Skeletal muscle satellite cell (primary cell): Measurements from ENCODE around the gene SLC25A1.
A peak's percentile ranks its signal among the peaks of the same experiment; 100 is the strongest.
"Not testable (repeated sequence)": the region's sequence is repeated elsewhere in the genome, so short reads cannot be mapped to it uniquely, and the experiment has no call there.

Experiments
- H3K27me3 ChIP-seq: 2 replicates; pipeline ENCODE4 v1.7.0; 2013; ENCODE audit warnings: low read length; ENCODE audit not compliant: control insufficient read depth, insufficient read depth
- H3K36me3 ChIP-seq: 2 replicates; pipeline ENCODE4 v1.7.0; 2013; ENCODE audit warnings: mild to moderate bottlenecking, control low read depth, low read length; ENCODE audit not compliant: insufficient read depth
- H3K4me1 ChIP-seq: 2 replicates; pipeline ENCODE4 v1.7.0; 2013; ENCODE audit warnings: low read length; ENCODE audit not compliant: control insufficient read depth, insufficient read depth
- H3K4me2 ChIP-seq: 2 replicates; pipeline ENCODE4 v1.7.0; 2013; ENCODE audit warnings: mild to moderate bottlenecking, low read length
- H3K4me3 ChIP-seq: 2 replicates; pipeline ENCODE4 v1.7.0; 2013; ENCODE audit warnings: low read length
- H3K9ac ChIP-seq: 2 replicates; pipeline ENCODE4 v1.7.0; 2013; ENCODE audit warnings: mild to moderate bottlenecking, low read depth, low read length, moderate library complexity
- H3K9me3 ChIP-seq: replicated peaks from 2 replicates; pipeline ENCODE4 v1.7.0; 2013; ENCODE audit warnings: mild to moderate bottlenecking, control low read depth, low read length

SLC25A1 gene

GRCh38 chr22:19169002-19169946 lies 9.3 kb downstream of the SLC25A1 start:
- Histone ChIP-seq H3K4me3 (peak overlapping the region; percentile 60), H3K9ac (peak overlapping the region; percentile 69), H3K27me3 (peaks cover 39% of the 10 kb centered on the region), H3K36me3 (no peaks in the 10 kb centered on the region), H3K9me3 (no peaks in the 10 kb centered on the region), H3K4me2 (peak overlapping the region; percentile 76), H3K4me1 (peaks cover 36% of the 10 kb centered on the region)

- no peaks in the 10 kb centered on the region for H3K9me3 ChIP-seq
- no peaks in the 10 kb centered on the region for H3K36me3 ChIP-seq
- no peak overlapping the region for H3K4me3 ChIP-seq
- H3K9ac ChIP-seq: no peak overlapping the region
- peaks cover 29% of the 10 kb centered on the region for H3K4me1 ChIP-seq
- no peak overlapping the region for H3K4me2 ChIP-seq
- peaks cover 39% of the 10 kb centered on the region for H3K27me3 ChIP-seq
Observed at GRCh38 chr22:19168088-19168890, 10.2 kb downstream of the SLC25A1 start.

DNA sequence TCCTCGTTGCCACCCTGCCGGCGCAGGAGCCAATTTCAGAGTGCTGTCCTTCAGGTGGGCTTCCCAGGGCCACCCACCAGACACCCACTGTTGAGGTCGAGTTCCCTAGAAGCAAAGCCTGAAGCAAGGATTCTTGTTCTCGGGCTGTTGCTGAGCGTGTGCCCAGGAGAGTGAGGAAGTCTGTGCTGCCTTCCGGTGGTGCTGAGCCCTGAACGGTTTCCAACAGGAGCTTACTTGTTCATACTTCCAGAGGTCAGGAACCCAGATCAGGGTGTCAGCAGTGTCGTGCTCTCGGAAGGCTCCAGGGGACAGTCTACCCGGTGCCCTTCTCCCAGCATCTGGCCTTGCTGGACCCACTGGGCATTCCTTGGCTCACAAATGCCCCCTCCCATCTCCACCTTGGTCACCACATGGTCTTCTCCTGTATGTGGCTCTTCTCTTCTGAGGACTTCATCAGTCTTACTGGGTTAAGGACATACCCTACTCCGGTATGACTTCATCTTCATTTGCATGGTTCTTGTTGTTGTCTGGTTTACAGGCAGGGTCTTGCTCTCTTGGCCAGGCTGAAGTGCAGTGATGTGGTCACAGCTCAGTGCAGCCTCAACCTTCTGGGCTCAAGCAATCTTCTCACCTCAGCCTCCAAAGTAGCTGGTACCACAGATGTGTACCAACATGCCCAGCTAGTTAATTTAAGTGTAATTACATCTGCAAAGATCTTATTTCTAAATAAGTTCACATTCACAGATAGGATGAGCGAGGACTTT lies 11.2 kb downstream of the SLC25A1 start:
- no peaks in the 10 kb centered on the region for H3K9me3 ChIP-seq
- no peaks in the 10 kb centered on the region for H3K36me3 ChIP-seq
- H3K4me3 ChIP-seq: no peak overlapping the region
- no peak overlapping the region for H3K4me2 ChIP-seq
- peaks cover 42% of the 10 kb centered on the region for H3K27me3 ChIP-seq
- H3K9ac ChIP-seq: no peak overlapping the region
- H3K4me1 ChIP-seq: peaks cover 19% of the 10 kb centered on the region

DNA sequence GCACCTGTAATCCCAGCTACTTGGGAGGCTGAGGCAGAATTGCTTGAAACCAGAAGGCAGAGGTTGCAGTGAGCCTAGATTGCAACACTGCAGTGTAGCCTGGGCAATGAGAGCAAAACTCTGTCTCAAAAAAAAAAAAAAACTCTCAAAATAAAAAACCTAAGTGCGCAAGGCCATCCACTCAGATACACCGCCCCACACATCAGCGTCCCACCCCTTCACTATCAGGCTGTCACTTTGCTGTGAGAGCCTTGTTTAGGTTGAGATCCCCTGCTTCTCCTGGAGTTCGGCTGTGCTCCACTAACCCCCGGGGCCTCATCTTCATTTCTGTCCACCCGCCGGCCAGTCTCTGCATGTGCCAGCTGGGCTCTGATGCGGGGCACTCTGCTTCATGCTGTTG lies 12.1 kb downstream of the SLC25A1 start:
- Histone ChIP-seq H3K9ac (no peak overlapping the region), H3K36me3 (no peaks in the 10 kb centered on the region), H3K4me1 (peaks cover 17% of the 10 kb centered on the region), H3K4me3 (no peak overlapping the region), H3K27me3 (peaks cover 50% of the 10 kb centered on the region), H3K4me2 (no peak overlapping the region), H3K9me3 (no peaks in the 10 kb centered on the region)

DNA sequence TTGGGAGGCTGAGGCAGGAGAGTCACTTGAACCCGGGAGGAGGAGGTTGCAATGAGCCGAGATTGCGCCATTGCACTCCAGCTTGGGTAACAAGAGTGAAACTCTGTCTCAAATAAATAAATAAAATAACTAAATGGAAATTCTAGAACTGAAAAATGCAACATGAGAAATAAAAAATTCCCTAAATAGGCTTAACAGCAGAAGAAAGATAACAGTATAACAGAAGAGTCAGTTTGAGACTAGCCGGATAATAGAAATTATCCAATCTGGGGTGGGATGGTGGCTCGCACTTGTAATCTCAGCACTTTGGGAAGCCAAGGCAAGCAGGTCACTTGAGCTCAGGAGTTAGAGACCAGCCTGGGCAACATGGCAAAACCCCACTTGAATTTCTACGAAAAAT lies 14.1 kb downstream of the SLC25A1 start:
- H3K9ac ChIP-seq: no peak overlapping the region
- H3K4me3 ChIP-seq: no peak overlapping the region
- no peaks in the 10 kb centered on the region for H3K9me3 ChIP-seq
- peaks cover 2% of the 10 kb centered on the region for H3K4me1 ChIP-seq
- peaks cover 48% of the 10 kb centered on the region for H3K27me3 ChIP-seq
- no peaks in the 10 kb centered on the region for H3K36me3 ChIP-seq
- no peak overlapping the region for H3K4me2 ChIP-seq

DNA sequence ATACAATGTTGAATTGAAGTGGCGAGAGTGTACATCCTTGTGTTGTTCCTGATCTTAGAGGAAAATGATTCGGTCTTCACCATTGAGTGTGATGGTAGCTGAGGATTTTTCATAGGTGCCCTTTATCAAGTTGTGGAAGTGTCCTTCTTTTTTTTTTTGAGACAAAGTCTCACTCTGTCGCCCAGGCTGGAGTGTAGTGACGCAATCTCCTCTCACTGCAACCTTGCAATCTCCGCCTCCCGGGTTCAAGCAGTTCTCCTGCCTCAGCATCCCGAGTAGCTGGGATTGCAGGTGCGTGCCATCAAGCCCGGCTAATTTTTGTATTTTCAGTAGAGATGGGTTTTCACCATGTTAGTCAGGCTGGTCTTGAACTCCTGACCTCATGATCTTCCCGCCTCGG lies 19.9 kb downstream of the SLC25A1 start:
- H3K4me2 ChIP-seq, H3K9me3 ChIP-seq, H3K4me1 ChIP-seq, H3K4me3 ChIP-seq, H3K36me3 ChIP-seq, H3K9ac ChIP-seq: not testable (repeated sequence)
- H3K27me3 ChIP-seq: peaks cover 25% of the 10 kb centered on the region

DNA sequence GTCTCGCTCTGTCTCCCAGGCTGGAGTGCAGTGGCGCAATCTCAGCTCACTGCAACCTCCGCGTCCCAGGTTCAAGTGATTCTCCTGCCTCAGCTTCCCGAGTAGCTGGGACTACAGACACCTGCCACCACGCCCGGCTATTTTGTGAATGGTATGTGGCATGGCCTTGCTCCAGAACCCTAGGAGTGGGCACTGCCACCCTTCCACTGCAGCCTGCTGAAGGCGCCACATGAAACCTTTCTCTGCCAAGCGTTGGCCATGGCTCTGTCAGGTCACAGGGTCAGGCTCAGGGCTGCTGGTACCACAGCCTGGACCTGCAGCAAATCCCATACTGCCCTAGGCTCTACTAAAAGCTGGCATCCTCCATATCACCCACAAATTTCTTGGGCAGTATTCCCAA lies 22.4 kb downstream of the SLC25A1 start:
- not testable (repeated sequence) for H3K4me1 ChIP-seq, H3K4me2 ChIP-seq, H3K4me3 ChIP-seq, H3K36me3 ChIP-seq, H3K9ac ChIP-seq, H3K9me3 ChIP-seq
- peaks cover 33% of the 10 kb centered on the region for H3K27me3 ChIP-seq

DNA sequence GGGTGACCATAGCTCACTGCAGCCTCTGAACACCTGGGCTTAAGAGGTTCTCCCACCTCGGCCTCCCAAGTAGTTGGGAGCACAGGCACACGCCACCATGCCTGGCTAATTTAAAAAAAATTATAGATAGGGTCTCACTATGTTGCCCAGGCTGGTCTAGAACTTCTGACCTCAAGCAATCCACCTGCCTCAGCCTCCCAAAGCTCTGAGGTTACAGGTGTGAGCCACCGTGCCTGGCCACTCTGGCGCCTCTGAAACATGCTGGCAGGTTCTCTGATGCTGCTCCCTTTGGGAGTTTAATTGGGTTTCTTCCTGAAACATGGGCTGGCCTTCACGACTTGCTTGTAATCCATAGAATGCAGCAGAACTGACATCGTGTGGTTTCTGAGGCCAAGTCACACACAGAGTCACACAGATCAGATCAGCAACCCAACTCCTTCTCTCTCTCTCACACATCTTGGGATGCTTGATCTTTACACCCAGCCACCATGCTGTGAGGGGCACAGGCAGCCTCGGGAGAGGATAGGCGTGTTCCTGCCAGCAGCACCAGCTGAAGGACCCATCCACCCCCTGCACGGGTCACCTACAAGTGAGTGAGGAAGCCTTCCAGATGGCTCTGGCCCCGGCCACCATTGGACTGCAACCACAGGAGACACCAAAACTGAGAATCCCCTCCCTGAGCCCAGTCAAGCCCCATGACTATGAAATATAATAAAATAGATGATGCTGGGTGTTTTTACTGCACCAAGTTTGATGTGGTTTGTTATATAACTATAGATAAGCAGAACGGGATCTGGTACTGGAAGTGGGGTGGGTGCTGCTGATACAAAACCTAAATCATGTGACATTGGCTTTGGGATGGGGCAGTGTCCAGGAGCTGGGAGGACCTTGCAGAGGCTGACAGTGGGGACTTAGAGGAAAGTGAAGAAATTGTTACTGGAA lies 25.3 kb downstream of the SLC25A1 start:
- H3K27me3 ChIP-seq: peaks cover 48% of the 10 kb centered on the region
- H3K4me1 ChIP-seq: no peaks in the 10 kb centered on the region
- H3K36me3 ChIP-seq: no peaks in the 10 kb centered on the region
- H3K4me3 ChIP-seq: no peak overlapping the region
- no peaks in the 10 kb centered on the region for H3K9me3 ChIP-seq
- H3K4me2 ChIP-seq: no peak overlapping the region
- H3K9ac ChIP-seq: no peak overlapping the region

DNA sequence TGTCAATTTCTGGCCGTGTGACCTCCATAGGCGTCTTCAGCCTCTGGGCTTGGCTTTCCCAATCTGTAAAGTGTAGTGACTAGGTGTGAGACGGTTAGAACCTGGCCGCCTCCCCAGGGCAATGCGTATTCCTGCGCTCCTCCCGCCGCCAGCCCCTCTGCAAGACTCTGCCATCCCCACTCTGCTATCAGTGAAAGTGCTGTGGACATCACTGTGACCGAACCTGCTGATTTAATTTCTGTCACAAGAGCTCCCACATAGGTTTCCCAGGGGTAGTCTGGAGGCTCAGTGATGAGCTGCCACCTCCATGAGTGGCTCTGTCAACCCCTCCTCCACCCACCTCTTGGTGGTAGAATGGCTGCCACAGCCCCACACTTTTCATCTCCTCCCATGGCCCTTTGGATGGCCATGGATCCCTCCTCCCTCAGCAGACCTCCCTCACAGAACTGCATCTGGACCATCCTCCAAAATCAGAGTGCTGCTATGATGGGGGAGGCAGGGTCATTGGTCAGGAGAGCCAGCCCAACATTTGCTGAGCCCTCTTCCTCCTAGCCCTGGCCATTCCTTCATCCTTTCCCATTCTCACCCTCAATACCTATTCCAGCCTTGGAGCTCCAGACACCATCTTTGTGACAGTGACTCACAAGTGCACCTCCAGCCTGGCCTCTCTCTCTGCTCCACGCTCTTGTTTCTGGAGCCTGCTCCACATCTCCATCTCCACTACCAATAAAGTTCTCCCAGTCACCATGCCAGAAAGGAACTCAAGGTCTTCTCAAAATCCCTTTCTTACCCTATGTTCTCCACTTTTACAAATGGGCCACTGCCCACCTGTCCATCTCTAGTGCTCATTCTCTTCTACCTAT lies 27.0 kb downstream of the SLC25A1 start:
- H3K4me2 ChIP-seq: no peak overlapping the region
- no peaks in the 10 kb centered on the region for H3K9me3 ChIP-seq
- H3K4me3 ChIP-seq: no peak overlapping the region
- peaks cover 63% of the 10 kb centered on the region for H3K27me3 ChIP-seq
- no peaks in the 10 kb centered on the region for H3K36me3 ChIP-seq
- H3K4me1 ChIP-seq: no peaks in the 10 kb centered on the region
- H3K9ac ChIP-seq: no peak overlapping the region
